Measurements from ENCODE around the gene PSME4.

DNA sequence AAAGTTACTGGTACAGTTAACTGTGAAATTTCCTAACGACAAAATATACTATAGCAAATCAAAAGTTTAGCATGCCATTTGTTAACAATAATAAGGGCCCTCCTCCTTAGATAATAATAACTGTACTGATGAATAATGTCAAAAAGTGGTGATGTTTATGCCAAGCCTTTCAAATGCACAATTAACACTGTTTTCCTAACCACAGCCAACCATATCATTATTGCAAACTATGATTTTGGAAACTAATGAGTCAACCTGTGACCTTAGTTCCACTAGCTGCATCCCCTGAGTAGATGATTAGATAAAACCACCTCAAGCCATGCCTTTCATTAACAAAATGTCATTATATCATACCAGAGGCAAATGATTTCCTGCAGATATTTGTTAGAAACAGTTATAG lies 85.9 kb downstream of the PSME4 start:
- no peak for TF ChIP-seq POLR2A (IDR thresholded peaks at IDR 0.05)
- TF ChIP-seq CTCF (IDR thresholded peaks at IDR 0.05), result no peak
- TF ChIP-seq POLR2AphosphoS5 (IDR thresholded peaks at IDR 0.05), result no peak
- TF ChIP-seq EP300 (IDR thresholded peaks at IDR 0.05; ENCODE audit: low read depth), result no peak
